GM21825 (cell line): ENCODE data around the gene ZFAND3.

Experiments
- ATAC-seq: cut with Tn5 transposase; IDR thresholded peaks from one replicate; pipeline ENCODE4 v1.9.1; 2021; ENCODE audit warnings: mild to moderate bottlenecking, moderate library complexity; ENCODE audit not compliant: unreplicated experiment

The ZFAND3 gene

DNA sequence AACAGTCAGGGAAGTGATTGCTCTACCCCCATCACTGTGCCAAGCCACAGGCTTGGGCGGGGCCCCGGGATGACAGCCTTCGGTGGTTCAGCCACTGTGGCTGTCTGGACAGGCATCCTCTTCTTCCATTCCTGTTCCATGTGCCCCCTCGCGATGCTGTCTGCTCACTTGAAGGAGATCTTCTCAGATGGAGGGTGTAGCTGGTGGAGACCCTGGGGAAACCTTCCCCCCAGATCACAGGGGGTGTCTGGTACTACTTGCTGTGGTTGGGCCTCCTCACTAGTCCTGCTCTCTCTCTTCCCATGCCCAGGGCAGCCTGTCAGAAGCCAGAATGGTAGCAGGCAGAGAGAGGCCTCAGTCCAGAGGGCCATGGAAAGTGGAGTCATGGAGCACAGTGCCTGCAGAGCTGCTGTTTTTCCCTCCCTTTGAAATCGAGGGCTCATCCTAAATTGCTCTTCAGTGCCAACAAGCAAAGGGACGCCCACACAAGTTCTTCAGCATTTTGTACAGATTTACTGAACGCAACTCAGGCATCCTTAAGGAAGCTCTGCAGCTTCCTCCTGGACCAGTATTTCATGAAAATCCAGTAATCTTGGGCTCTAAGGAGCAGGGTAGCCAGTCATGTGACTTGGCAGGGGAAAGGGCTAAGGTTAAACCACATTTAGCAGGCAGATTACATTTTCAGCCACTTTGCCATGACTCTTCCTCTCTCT, 326.6 kb downstream of the ZFAND3 start:
- ATAC-seq, result no peak

DNA sequence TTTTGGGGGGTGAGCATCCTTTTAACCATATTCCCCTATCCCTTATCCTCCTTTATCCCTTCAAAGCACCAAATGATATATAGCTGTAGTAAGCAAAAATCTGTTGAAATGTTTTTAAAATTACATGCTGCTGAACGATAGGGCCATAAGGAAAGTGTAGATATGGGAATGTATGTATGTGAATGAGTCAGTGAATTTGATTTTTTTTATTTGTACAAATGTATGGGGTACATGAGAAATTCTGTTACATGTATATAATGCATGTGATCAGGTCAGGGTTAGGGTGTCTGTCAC, 327.2 kb downstream of the ZFAND3 start:
- no peak for ATAC-seq

- ATAC-seq, result no peak
These were observed 329.1 kb downstream of the ZFAND3 start for GRCh38 chr6:38148606-38149005.

DNA sequence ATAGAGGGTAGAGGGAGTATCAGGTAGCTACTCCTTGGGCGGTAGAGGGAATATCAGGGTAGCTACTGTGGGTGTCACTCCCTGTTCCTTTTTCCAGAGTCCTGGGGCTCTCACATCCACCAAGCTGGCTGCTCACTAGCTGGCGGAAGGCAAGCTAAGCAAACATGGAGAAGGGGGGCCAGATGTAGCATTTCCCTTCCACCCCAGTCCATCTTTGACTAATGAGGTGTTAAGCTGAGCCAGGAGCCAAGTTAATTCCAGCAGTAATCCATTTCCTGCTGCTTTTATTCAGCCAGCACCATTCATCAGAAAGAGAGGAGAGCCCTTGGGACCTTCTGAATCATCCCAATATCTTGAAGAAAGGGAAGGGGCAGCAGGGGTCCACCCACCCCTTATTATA, 330.0 kb downstream of the ZFAND3 start:
- no peak for ATAC-seq

DNA sequence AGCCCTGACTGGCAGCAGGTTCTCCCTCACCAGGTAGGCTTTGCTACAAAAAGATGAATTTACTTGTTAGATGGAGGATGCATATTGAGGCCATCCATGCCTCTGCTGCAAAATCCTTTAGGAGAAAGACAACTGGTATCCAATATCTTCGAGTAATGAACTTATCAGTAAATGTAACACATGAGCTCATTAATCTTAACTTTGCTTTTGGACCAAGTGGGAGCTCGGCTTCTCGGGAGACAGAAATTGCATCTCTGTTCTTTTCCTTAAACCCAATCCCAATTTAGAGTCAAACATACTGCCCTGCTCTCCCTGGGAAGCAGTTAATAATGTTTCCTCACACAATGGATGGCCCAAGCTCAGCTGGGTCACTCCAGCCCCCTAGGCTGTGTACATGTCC, 330.5 kb downstream of the ZFAND3 start:
- ATAC-seq, result no peak

GRCh38 chr6:38150681-38151296, 331.3 kb downstream of the ZFAND3 start:
- no peak for ATAC-seq

DNA sequence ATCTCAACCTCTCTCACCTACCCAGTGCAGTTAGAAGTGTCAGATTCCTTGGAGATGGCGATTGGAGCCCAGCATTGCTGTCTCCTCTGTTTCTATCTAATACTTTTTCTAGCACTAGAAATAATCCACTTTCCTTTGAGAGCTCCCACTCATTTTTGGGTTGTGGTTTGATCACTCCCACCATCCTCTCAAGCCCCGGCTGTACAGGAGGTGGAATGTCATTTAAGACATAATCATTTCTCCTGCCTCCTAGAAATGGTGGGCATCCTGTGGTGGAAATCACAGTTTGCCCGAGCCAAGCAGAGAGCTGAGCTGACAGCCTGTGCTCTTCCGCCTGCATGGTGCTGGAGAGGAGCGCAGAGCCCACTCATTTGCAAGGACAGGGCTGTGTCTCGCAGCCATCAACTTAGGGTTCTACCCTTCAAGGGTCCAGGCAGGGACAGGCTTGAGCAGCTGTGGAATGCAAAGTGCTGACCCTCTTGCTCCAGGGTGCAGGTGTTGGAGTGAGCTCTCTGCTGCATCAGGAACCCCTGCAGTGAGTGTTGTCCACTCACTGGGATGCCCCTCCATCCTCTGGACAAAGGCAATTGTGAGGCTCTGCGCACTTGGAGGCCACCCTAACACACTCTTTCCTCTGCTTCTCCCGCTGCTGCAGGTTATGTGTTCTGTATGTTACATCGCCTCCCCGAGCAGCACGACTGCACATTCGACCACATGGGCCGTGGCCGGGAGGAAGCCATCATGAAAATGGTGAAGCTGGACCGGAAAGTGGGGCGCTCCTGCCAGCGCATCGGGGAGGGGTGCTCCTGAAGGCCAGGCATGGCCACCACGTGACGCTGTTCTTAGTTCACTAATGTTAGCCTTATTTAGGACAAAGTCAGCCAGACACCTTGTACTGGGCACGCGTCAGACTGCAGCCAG, 332.3 kb downstream of the ZFAND3 start:
- no peak for ATAC-seq

DNA sequence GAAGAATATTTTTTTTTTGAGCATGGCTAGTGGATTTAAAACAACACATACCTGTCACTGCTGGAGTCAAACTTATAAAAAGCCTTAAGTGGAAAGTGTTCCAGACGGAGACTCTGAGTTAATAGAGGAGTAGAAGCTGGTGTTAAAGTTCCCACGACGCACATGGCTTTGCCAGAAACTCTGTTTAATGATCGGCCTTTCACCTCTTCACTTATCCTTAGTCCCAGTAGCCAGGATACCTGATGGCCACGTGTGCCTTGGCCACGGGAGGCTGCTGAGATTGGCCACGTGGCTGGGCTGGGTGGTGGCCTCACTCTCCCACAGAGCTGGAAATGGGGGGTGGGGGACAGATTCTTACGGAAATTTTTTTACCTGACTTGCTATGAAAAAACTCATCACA, 333.1 kb downstream of the ZFAND3 start:
- ATAC-seq, result no peak

GRCh38 chr6:38153076-38153797, 333.7 kb downstream of the ZFAND3 start:
- no peak for ATAC-seq

- no peak for ATAC-seq
These were observed 334.3 kb downstream of the ZFAND3 start for GRCh38 chr6:38153798-38154345.

DNA sequence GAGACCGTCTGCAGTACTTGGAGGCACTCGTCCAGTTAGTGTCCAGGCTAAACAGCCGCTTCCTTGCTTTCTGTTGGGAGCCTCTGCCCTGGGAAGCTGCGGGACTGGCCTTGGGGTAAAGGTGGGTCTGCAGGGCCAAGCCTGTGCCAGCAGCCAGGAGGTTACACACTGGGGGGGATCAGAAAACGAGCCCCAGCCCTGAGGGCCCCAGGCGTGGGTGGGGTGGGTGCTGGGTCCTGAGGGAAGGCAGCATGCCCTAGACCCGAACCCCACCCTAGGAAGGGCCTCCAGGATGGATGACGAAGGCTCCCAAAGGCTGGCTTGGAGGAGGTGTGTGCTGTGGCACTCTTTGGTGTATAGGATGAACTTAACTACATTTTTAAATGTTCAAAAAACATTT, 335.2 kb downstream of the ZFAND3 start:
- no peak for ATAC-seq

GRCh38 chr6:38155144-38155543, 335.6 kb downstream of the ZFAND3 start:
- no peak for ATAC-seq

DNA sequence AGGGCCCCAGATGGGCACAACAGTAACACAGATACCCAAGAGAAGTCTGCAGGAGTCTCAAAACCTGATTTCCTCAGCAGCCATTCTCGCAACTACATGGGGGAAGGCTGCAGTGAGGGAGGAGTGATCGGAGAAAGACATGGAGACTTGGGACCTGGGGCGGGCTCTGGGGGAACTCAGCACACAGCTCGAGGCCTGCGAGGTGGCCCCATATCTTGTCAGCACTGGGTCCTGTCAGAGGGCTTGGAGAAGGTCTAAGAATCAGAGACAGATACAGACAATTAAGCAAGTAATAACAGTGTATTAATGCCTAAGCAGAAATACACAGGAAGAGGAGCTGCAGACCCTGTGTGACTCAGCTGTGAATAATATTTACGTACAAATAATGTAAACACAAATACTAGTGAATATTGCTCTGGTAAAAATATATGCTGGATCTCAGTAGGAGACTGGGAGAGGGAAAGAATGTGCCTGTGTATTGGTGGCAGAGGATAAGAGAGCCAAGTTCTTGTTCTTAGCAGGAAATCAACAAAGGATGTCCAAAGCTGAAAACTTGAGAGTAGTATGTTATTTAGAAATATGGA, 336.2 kb downstream of the ZFAND3 start:
- ATAC-seq, result no peak

DNA sequence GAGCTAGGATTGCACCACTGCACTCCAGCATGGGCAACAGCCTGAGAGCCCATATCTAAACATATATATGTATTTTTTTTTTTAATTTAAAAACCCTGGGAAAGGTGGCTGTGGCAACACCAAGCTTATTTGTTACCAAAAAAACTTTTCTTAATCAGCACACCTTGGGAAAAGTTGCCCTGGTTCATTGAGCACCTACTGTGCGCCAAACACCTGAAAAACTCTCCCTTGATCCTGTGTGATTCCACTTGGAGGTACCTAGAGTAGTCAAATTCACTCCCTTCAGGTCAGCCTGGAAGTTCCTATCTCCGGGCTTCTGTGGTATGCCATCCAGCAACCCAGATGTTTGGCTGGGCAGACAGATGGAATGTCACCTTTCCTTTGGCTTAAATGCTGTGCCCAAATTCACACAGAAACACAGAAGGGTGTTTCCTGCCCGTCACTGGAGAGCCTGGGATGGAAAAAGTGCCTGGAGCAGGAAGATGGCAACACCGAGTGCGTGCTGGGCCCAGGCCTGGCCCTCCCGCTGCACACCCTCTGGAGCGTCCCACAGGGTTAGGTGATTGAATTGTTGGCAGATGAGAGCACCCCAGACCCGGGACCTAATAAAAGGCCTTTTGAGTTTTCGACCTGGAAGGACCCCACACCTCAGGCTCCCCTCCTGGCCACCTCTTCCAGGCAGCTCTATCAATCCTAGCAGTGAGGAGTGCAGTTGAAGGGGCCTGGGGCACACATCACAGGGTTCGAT, 337.5 kb downstream of the ZFAND3 start:
- no peak for ATAC-seq

- ATAC-seq, result no peak
These were observed 338.4 kb downstream of the ZFAND3 start for GRCh38 chr6:38157905-38158304.

DNA sequence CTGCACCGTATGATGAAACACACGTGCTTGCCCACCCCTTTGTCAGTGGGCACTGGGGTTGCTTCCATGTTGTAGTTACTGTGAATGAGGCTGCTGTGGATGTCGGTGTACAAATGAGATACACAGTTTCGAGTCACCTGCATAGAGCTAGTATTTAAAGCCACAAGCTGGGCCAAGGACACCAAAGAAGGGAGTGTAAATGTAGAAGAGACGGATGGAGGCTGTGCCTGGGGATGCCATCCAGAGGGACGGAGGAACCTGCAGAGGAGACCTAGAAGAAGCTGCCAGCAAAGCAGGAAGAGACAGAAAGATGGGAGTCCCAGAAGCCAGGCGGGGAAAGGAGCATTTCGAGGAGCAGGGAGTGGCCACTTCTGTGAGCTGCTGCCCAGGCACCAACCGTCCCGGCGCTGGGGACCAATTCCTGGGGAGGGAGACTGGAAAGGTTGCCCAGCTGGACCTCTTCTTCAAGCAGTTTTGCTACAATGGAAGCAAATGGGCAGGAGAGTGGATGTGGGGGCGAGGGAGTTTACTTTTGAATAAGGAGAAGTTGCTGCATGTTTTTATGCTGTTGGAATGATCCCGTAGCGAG, 339.3 kb downstream of the ZFAND3 start:
- ATAC-seq, result no peak

DNA sequence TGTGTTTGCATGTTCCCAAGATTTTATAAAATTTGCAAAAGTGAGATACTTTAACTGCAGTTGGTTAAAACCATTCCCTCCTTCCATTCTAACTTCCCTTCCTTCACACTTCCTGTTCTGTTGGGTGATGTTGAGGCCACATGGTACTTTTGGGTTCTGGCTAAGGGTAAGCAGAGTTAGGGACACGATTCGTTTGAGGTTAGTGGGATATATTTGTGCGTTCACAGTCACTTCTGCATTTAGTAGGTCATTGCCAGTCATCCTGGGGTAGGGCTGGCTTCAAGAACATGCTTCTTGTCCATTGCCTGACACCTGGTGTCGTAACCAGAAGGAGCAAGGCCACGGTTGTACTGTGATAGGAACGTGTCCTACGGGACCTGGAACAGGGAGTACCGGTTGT, 340.1 kb downstream of the ZFAND3 start:
- no peak for ATAC-seq

DNA sequence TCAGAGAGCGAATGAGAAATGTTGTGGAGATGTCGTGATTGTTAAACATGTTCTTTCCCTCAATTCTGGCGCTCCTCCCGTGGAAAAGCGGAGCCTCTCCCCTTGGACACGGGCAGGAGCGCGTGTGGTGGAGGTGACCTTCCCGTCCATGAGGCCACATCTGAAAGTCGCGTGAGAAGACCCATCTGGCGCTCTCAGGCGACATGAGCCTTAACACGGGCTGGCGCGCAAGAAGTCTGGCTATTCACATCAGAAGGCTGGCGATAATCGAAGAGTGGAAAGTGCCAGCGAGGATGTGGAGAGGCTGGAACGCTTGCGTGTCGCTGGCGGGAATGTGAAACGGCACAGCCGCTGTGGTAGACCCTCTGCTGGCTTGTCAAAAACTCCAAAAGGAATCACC, 341.3 kb downstream of the ZFAND3 start:
- ATAC-seq, result no peak

DNA sequence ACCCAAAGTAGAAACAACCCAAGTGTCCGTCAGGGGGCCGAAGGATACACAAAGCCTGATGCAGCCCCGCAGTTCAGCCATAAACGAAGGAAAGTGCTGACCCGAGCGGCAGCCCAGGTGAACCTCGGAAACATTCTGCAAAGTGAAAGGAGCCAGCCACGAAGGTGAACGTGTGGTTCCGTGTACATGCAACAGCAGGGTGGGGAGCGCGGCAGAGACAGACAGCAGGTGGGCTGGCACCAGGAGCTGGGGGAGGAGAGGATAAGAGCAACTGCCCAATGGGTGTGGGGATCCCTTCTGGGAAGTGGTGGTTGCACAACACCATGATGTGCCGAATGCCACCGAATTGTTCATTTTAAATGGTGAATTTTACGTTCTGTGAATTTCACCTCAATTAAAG, 341.8 kb downstream of the ZFAND3 start:
- ATAC-seq, result no peak
